ENCODE results near the gene THSD7B. TPM values are rescaled to one million over a fixed set of nuclear protein-coding genes. Genes with fewer than 3 reads are reported as not detected.

Gene THSD7B
- total RNA-seq, 1 donor from 2014 or later, result 0.14 TPM

DNA sequence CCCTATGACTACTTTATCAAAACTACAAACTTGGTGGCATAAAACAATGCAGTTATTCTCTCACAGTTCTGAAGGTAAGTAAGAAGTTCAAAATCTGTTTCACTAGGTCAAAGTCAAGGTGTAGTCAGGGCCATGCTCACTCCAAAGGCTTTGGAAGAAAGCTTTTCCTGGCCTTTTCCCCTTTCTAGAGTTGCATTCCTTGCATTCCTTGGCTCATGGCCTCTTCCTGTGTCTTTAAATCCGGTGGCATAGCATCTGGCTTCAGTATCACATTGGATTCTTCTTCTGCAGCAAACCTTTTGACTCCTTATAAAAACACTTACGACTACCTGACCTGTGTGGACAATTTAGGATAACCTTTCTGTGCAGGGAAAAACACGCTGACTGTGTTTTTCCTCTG lies 655.4 kb downstream of the THSD7B start:
- no peak overlapping the region for H3K4me3 ChIP-seq
- DNase-seq (no peak), ATAC-seq (no peak)
- intact Hi-C loops (cut with DNase I), result no loop called here
- H3K4me1 ChIP-seq, result no peaks in the 10 kb centered on the region
- no peaks in the 10 kb centered on the region for H3K9me3 ChIP-seq
- TF ChIP-seq, protein P1, sequence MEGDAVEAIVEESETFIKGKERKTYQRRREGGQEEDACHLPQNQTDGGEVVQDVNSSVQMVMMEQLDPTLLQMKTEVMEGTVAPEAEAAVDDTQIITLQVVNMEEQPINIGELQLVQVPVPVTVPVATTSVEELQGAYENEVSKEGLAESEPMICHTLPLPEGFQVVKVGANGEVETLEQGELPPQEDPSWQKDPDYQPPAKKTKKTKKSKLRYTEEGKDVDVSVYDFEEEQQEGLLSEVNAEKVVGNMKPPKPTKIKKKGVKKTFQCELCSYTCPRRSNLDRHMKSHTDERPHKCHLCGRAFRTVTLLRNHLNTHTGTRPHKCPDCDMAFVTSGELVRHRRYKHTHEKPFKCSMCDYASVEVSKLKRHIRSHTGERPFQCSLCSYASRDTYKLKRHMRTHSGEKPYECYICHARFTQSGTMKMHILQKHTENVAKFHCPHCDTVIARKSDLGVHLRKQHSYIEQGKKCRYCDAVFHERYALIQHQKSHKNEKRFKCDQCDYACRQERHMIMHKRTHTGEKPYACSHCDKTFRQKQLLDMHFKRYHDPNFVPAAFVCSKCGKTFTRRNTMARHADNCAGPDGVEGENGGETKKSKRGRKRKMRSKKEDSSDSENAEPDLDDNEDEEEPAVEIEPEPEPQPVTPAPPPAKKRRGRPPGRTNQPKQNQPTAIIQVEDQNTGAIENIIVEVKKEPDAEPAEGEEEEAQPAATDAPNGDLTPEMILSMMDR (IDR thresholded peaks at IDR 0.05), result no peak
- H3K27ac ChIP-seq, result no peak overlapping the region
- no peaks in the 10 kb centered on the region for H3K27me3 ChIP-seq
- no peaks in the 10 kb centered on the region for H3K36me3 ChIP-seq

DNA sequence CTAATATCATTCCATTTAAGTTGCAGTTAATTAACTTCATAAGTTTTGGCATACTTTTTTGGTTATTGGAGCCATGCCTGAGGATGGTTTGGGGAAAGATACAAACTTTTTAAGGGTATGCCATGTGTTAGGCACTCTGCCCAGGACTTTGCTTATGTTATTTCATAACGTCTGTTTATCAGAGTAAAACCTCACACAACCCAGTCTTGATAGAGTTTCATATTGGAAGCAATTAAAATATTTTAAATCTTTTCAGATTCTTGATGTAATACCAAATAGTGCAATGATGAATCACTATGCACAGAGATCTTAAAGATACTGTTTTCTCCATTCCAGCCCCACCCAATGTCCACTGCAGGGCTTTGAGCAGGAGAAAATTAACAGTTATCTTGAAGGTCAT lies 669.8 kb downstream of the THSD7B start:
- DNase-seq (no peak), ATAC-seq (no peak)
- H3K27me3 ChIP-seq, result no peaks in the 10 kb centered on the region
- H3K9me3 ChIP-seq, result no peaks in the 10 kb centered on the region
- TF ChIP-seq, protein P1 (IDR thresholded peaks at IDR 0.05), result no peak
- H3K36me3 ChIP-seq, result no peaks in the 10 kb centered on the region
- intact Hi-C loops (cut with DNase I), result no loop called here
- H3K4me1 ChIP-seq, result no peaks in the 10 kb centered on the region
- no peak overlapping the region for H3K4me3 ChIP-seq
- no peak overlapping the region for H3K27ac ChIP-seq

DNA sequence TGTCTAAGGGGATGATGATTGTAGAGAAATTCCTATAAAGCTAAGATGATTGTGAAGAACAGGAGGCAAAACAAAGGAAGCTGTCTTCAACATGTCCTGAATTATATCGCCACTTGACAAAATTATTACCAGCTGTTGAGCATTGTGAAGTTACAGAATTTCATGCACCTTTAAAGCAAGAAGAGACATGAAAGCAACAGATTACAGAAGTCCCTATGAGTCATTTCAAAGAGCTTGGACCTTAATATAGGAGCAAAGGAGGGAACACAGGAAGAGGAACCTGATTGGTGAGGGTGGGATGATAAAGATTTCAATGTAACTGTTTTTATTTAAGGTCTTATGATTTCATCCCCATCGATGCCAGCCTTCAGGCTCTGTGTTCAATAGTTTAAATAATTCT lies 672.0 kb downstream of the THSD7B start:
- no peak for ATAC-seq
- intact Hi-C loops (cut with DNase I), result no loop called here

DNA sequence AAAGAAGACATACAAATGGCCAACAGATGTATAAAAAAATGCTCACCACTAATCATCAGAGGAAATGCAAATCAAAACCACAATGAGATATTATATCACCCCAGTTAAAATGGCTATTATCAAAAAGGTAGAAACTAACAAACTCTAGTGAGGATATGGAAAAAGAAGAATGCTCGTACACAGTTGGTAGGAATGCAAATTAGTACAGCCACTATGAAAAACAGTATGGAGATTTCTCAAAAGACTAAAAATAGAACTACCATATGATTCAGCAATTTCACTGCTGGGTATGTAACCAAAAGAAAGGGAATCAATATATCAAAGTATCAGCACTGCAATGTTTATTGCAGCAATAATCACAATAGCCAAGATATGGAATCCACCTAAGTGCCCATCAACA lies 679.6 kb downstream of the THSD7B start:
- Histone ChIP-seq H3K27me3 (no peaks in the 10 kb centered on the region), H3K4me1 (no peaks in the 10 kb centered on the region), H3K4me3 (no peak overlapping the region), H3K9me3 (no peaks in the 10 kb centered on the region), H3K27ac (no peak overlapping the region), H3K36me3 (no peaks in the 10 kb centered on the region)
- ATAC-seq (no peak), DNase-seq (no peak)
- TF ChIP-seq, protein P1 (IDR thresholded peaks at IDR 0.05), result no peak
- intact Hi-C loops (cut with DNase I), result no loop called here

More for the DNA sequence above, 672.0 kb downstream of the THSD7B start:
- no peak overlapping the region for H3K27ac ChIP-seq
- no peak for DNase-seq
- no peaks in the 10 kb centered on the region for H3K36me3 ChIP-seq
- H3K4me1 ChIP-seq, result no peaks in the 10 kb centered on the region
- H3K4me3 ChIP-seq, result no peak overlapping the region
- no peaks in the 10 kb centered on the region for H3K27me3 ChIP-seq
- H3K9me3 ChIP-seq, result no peaks in the 10 kb centered on the region
- TF ChIP-seq, protein P1 (IDR thresholded peaks at IDR 0.05), result no peak

DNA sequence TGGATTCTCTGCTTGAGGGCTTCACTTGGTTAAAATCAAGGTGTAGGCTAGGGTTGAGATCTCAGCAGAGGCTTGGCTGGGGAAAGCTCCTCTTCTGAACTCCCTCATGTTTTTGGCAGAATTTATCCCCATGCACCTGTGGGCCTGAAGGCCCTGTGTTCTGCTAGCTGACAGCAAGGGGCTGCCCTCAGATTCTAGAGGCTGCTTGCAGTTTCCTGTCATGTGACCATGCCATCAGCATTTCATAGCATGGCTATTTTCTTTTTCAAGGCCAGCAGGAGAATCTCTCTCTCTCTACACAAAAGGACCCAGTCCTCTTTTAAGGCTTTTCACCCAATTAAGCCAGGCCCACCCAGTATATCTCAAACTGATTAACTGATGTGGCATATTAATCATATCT lies 684.1 kb downstream of the THSD7B start:
- Histone ChIP-seq H3K9me3 (no peaks in the 10 kb centered on the region), H3K27ac (no peak overlapping the region), H3K4me1 (no peaks in the 10 kb centered on the region), H3K4me3 (no peak overlapping the region), H3K27me3 (no peaks in the 10 kb centered on the region), H3K36me3 (no peaks in the 10 kb centered on the region)
- DNase-seq (no peak), ATAC-seq (no peak)
- intact Hi-C loops (cut with DNase I), result no loop called here
- TF ChIP-seq, protein P1 (IDR thresholded peaks at IDR 0.05), result no peak

DNA sequence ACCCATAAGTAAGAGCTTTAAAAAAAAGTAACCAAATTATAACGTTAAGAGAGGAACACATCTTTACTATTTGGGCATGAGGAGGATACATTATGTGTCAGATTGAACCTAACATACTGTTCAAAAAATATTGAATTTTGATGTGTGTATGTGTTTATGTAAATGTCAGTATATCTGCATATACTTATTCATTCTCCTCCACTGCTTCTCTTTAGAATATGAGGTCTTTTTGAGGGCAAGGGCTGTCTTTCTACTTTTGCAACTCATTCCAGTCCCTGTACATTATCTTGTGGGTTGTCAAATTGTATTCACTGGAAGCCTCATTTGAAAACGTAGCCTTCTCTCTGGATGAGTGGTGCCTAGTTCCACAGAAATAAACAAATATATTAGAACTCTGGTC lies 689.5 kb downstream of the THSD7B start:
- no peak for ATAC-seq

More for the DNA sequence above, 689.5 kb downstream of the THSD7B start:
- intact Hi-C loops (cut with DNase I), result no loop called here
- no peaks in the 10 kb centered on the region for H3K9me3 ChIP-seq
- no peaks in the 10 kb centered on the region for H3K36me3 ChIP-seq
- H3K27me3 ChIP-seq, result no peaks in the 10 kb centered on the region
- TF ChIP-seq, protein P1 (IDR thresholded peaks at IDR 0.05), result no peak
- no peak for DNase-seq
- H3K27ac ChIP-seq, result no peak overlapping the region
- H3K4me3 ChIP-seq, result no peak overlapping the region
- no peaks in the 10 kb centered on the region for H3K4me1 ChIP-seq

Measured in upper lobe of right lung (tissue), 1 donor.